ENCODE data around the gene TNNI2. TPM values are rescaled to one million over a fixed set of nuclear protein-coding genes. Genes with fewer than 3 reads are reported as not detected.

TNNI2 gene
- total RNA-seq, 1 experiment from 2014 or later, result 0.55 TPM

DNA sequence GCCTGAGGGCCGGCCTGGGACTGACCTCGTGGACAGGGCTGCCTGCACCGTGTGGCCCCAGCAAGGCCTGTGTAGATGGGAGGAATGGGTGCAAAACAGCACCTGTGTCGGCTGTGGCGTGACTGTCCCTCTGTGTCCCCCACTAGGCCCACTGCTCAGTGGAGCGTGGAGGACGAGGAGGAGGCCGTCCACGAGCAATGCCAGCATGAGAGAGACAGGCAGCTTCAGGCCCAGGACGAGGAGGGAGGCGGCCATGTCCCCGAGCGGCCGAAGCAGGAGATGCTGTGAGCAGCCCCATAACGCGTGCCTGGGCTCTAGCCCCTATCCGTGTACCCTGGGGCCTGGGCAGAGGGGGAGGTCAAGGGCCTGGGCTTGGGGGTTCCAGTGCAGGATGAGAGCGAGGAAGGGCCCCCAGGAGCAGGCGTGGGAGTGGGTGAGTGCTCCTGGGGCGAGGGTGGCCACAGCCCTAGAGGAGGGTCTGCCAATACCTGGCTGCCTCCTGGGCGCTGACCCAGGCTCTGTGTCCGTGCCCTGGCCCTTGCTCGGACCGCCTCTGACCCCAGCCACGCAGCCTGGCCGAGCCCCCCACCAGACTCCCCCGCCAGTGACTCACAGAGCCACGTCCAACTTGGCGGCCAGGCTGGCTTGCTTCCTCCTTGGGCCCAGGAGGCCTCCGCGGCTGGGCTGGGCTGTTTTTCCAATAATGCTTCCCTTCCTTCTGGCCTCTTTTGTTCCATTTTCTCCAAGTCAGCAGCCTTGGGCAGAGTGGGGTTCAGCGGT lies 41.4 kb downstream of the TNNI2 start:
- H3K79me2 ChIP-seq (ENCODE audit: low read length), result no peaks in the 10 kb centered on the region
- H3K9ac ChIP-seq (ENCODE audit: low read length), result no peak overlapping the region
- H3K4me1 ChIP-seq (ENCODE audit: insufficient read depth, low read length), result no peaks in the 10 kb centered on the region
- no peak overlapping the region for H3K4me3 ChIP-seq (ENCODE audit: low read length)
- no peak overlapping the region for H3K27ac ChIP-seq (ENCODE audit: low read length)
- H3K27me3 ChIP-seq (ENCODE audit: low read length), result no peaks in the 10 kb centered on the region
- H3K4me2 ChIP-seq (ENCODE audit: low read length), result no peak overlapping the region
- ChIA-PET POLR2A (ENCODE audit: unreplicated experiment) (no interaction called here), CTCF (no interaction called here)
- no peaks in the 10 kb centered on the region for H3K9me3 ChIP-seq (ENCODE audit: low read length)
- H2AFZ ChIP-seq (ENCODE audit: low read length), result no peak overlapping the region
- no peaks in the 10 kb centered on the region for H3K36me3 ChIP-seq (ENCODE audit: low read depth, low read length)
- no peak for TF ChIP-seq EZH2phosphoT487 (IDR thresholded peaks at IDR 0.05; ENCODE audit: borderline replicate concordance, low read length)
- TF ChIP-seq EZH2 (IDR thresholded peaks at IDR 0.05; ENCODE audit: low read length, unreplicated experiment), result no peak
- TF ChIP-seq CTCF (conservative IDR thresholded peaks at IDR 0.05; ENCODE audit: low read depth, low read length), result no peak
- intact Hi-C loops (cut with micrococcal nuclease), result no loop called here
- no peaks in the 10 kb centered on the region for H4K20me1 ChIP-seq (ENCODE audit: low read length)
- BruUV-seq (replicated peaks), result no TSS peak
- DNase-seq (no peak), ATAC-seq (no peak)
- no peaks in the 10 kb centered on the region for H3K9me2 ChIP-seq (replicated peaks; ENCODE audit: low read length)
- no peaks in the 10 kb centered on the region for H3F3A ChIP-seq (ENCODE audit: low read length, unreplicated experiment)

- Histone ChIP-seq H3K4me1 (ENCODE audit: insufficient read depth, low read length) (no peaks in the 10 kb centered on the region), H3K9ac (ENCODE audit: low read length) (no peak overlapping the region), H3F3A (ENCODE audit: low read length, unreplicated experiment) (no peaks in the 10 kb centered on the region), H3K27me3 (ENCODE audit: low read length) (no peaks in the 10 kb centered on the region; the same call in 1 of the 2 replicates), H4K20me1 (ENCODE audit: low read length) (no peaks in the 10 kb centered on the region), H3K9me2 (replicated peaks; ENCODE audit: low read length) (no peaks in the 10 kb centered on the region), H3K36me3 (ENCODE audit: low read depth, low read length) (no peaks in the 10 kb centered on the region), H3K4me3 (ENCODE audit: low read length) (no peak overlapping the region), H3K4me2 (ENCODE audit: low read length) (no peak overlapping the region), H3K79me2 (ENCODE audit: low read length) (no peaks in the 10 kb centered on the region), H3K9me3 (ENCODE audit: low read length) (no peaks in the 10 kb centered on the region), H2AFZ (ENCODE audit: low read length) (no peak overlapping the region), H3K27ac (ENCODE audit: low read length) (no peak overlapping the region)
- intact Hi-C loops (cut with micrococcal nuclease), result no loop called here
- no peak for TF ChIP-seq EZH2phosphoT487 (IDR thresholded peaks at IDR 0.05; ENCODE audit: borderline replicate concordance, low read length)
- no peak for TF ChIP-seq EZH2 (IDR thresholded peaks at IDR 0.05; ENCODE audit: low read length, unreplicated experiment)
- TF ChIP-seq CTCF (conservative IDR thresholded peaks at IDR 0.05; ENCODE audit: low read depth, low read length), result no peak
- POLR2A ChIA-PET (ENCODE audit: unreplicated experiment), result no interaction called here
- no peak for DNase-seq
- BruUV-seq (replicated peaks), result no TSS peak
- ATAC-seq, result no peak
- CTCF ChIA-PET, result interaction anchor here (1.1 kb wide), 1 partner anchor 271 kb away, joined by 4 read pairs; no protein-coding TSS in a partner anchor
Measured at GRCh38 chr11:1880746-1881441, 42.1 kb downstream of the TNNI2 start.

Data from PC-3 (cell line).